SK-N-DZ (cell line): ENCODE data around the gene TENM3. TPM values are rescaled to one million over a fixed set of nuclear protein-coding genes. Genes with fewer than 3 reads are reported as not detected.
A peak's percentile ranks its signal among the peaks of the same experiment; 100 is the strongest.
"Not testable (repeated sequence)": the region's sequence is repeated elsewhere in the genome, so short reads cannot be mapped to it uniquely, and the experiment has no call there.

Experiments
- DNase-seq: peaks from one replicate; pipeline ENCODE4 v3.0.0-alpha.2; 2015; ENCODE audit warnings: low spot score
- polyA plus RNA-seq, 2 experiments: library from polyadenylated mRNA; depleted of rRNA; stranded (reverse); fragments of >200 nt; gene quantifications; 2 replicates each; pipeline ENCODE4 v1.2.3, GENCODE V29; 2014

The TENM3 gene
- 7.6 and 22.5 TPM in 2 replicates for polyA plus RNA-seq (2014; cell fraction: cytosol; rRNA removed)
- polyA plus RNA-seq (2014; cell fraction: nucleus; rRNA removed), result 5.3 and 11.4 TPM in 2 replicates

GRCh38 chr4:182243204-182243603 lies at the start of gene TENM3:
TSS of gene TENM3 (plus strand) at chr4:182243402. CDS start at chr4:182324021, 80,619 bp downstream.
- DNase-seq, result not testable (repeated sequence)

- no peak for DNase-seq
Observed at GRCh38 chr4:182194091-182194824, 48.9 kb upstream of the TENM3 start.

GRCh38 chr4:182197611-182198010 lies 45.6 kb upstream of the TENM3 start:
- DNase-seq, result no peak

- DNase-seq, result no peak
Observed at GRCh38 chr4:182201871-182202270, 41.3 kb upstream of the TENM3 start.

GRCh38 chr4:182202650-182203049 lies 40.6 kb upstream of the TENM3 start:
- DNase-seq, result no peak

- DNase-seq, result no peak
Observed at GRCh38 chr4:182203872-182204411, 39.3 kb upstream of the TENM3 start.

GRCh38 chr4:182205306-182205705 lies 37.9 kb upstream of the TENM3 start:
- no peak for DNase-seq

- no peak for DNase-seq
Observed at GRCh38 chr4:182206266-182206665, 36.9 kb upstream of the TENM3 start.

GRCh38 chr4:182206916-182207315 lies 36.3 kb upstream of the TENM3 start:
- DNase-seq, result no peak

GRCh38 chr4:182207830-182208396 lies 35.3 kb upstream of the TENM3 start:
- DNase-seq, result no peak

GRCh38 chr4:182208526-182209050 lies 34.6 kb upstream of the TENM3 start:
- DNase-seq, result no peak

GRCh38 chr4:182212211-182212761 lies 30.9 kb upstream of the TENM3 start:
- DNase-seq, result peak; percentile 91

GRCh38 chr4:182213004-182213403 lies 30.2 kb upstream of the TENM3 start:
- DNase-seq, result no peak

- DNase-seq, result no peak
Observed at GRCh38 chr4:182215148-182215547, 28.1 kb upstream of the TENM3 start.

- no peak for DNase-seq
Observed at GRCh38 chr4:182216005-182216404, 27.2 kb upstream of the TENM3 start.

- DNase-seq, result no peak
Observed at GRCh38 chr4:182219411-182220056, 23.7 kb upstream of the TENM3 start.

- no peak for DNase-seq
Observed at GRCh38 chr4:182221987-182222386, 21.2 kb upstream of the TENM3 start.

GRCh38 chr4:182222766-182223165 lies 20.4 kb upstream of the TENM3 start:
- no peak for DNase-seq

GRCh38 chr4:182223708-182224107 lies 19.5 kb upstream of the TENM3 start:
- no peak for DNase-seq

- DNase-seq, result no peak
Observed at GRCh38 chr4:182224192-182224850, 18.9 kb upstream of the TENM3 start.

- DNase-seq, result peak; percentile 21
Observed at GRCh38 chr4:182225257-182225852, 17.8 kb upstream of the TENM3 start.
